Activated CD4-positive, alpha-beta T cell treated with anti-CD3 and anti-CD28 coated beads, Interleukin-2, amount 50 U/mL, for 24 hours (primary cell): ENCODE results near the gene SOWAHA.
"Not testable (repeated sequence)": the region's sequence is repeated elsewhere in the genome, so short reads cannot be mapped to it uniquely, and the experiment has no call there.

Experiments
- DNase-seq, 2 donors: peaks; one replicate each; pipeline ENCODE4 v3.0.0-alpha.2; 2020; ENCODE audit warnings: low read depth in 1 of 2, low spot score in 1 of 2

The SOWAHA gene

GRCh38 chr5:132849347-132849746 is 36.2 kb downstream of the SOWAHA start:
- DNase-seq, result no peak

GRCh38 chr5:132850066-132850465 is 37.0 kb downstream of the SOWAHA start:
- no peak for DNase-seq

GRCh38 chr5:132853323-132853722 is 40.2 kb downstream of the SOWAHA start:
- DNase-seq, result no peak

- DNase-seq, result no peak
Measured at GRCh38 chr5:132853790-132854189, 40.7 kb downstream of the SOWAHA start.

GRCh38 chr5:132854301-132854700 is 41.2 kb downstream of the SOWAHA start:
- DNase-seq, result no peak

GRCh38 chr5:132854992-132855391 is 41.9 kb downstream of the SOWAHA start:
- DNase-seq, result not testable (repeated sequence)

- DNase-seq, result no peak
Measured at GRCh38 chr5:132856011-132856410, 42.9 kb downstream of the SOWAHA start.

GRCh38 chr5:132859889-132860437 is 46.9 kb downstream of the SOWAHA start:
- no peak for DNase-seq

GRCh38 chr5:132860742-132861141 is 47.6 kb downstream of the SOWAHA start:
- no peak for DNase-seq

GRCh38 chr5:132865668-132866341 is 52.7 kb downstream of the SOWAHA start:
- DNase-seq, result no peak
